Liver (tissue), 9 donors: Measurements from ENCODE around the gene SERINC4. TPM values are rescaled to one million over a fixed set of nuclear protein-coding genes. Genes with fewer than 3 reads are reported as not detected.

ENCODE experiments used
- DNase-seq: peaks from one replicate; pipeline ENCODE4 v3.0.0-alpha.2; 2017; ENCODE audit warnings: low spot score
- H3K27ac ChIP-seq, 2 donors: one replicate each; pipeline ENCODE4 v1.7.0; 2013; ENCODE audit warnings: inconsistent platforms in 2 of 2, low read length in 2 of 2, control low read depth in 1 of 2, low read depth in 1 of 2, mild to moderate bottlenecking in 1 of 2
- H3K27me3 ChIP-seq, 4 donors: one replicate each; pipeline versions ENCODE4 v1.6.1 to v1.7.0; 2013; ENCODE audit warnings: low read length in 3 of 4, inconsistent platforms in 1 of 4, mild to moderate bottlenecking in 1 of 4, moderate library complexity in 1 of 4; ENCODE audit not compliant: control insufficient read depth in 4 of 4, insufficient read depth in 4 of 4
- H3K36me3 ChIP-seq, 4 donors: one replicate each; pipeline versions ENCODE4 v1.6.1 to v1.7.0; 2013; ENCODE audit warnings: low read length in 3 of 4, mild to moderate bottlenecking in 3 of 4, low read depth in 1 of 4, moderate library complexity in 1 of 4; ENCODE audit not compliant: control insufficient read depth in 4 of 4, insufficient read depth in 3 of 4
- H3K4me1 ChIP-seq, 4 donors: one replicate each; pipeline versions ENCODE4 v1.6.1 to v1.7.0; 2013; ENCODE audit warnings: low read length in 3 of 4, mild to moderate bottlenecking in 3 of 4, moderate library complexity in 1 of 4; ENCODE audit not compliant: control insufficient read depth in 4 of 4, insufficient read depth in 4 of 4
- H3K4me3 ChIP-seq, 3 donors: one replicate each; pipeline versions ENCODE4 v1.6.1 to v1.7.0; 2013; ENCODE audit warnings: low read length in 3 of 3, control low read depth in 1 of 3, low read depth in 1 of 3, mild to moderate bottlenecking in 1 of 3
- H3K9ac ChIP-seq, 2 donors: one replicate each; pipeline ENCODE4 v1.7.0; 2013; ENCODE audit warnings: low read length in 2 of 2, mild to moderate bottlenecking in 2 of 2, moderate library complexity in 2 of 2, control low read depth in 1 of 2, low read depth in 1 of 2
- H3K9me3 ChIP-seq, 4 donors: one replicate each; pipeline versions ENCODE4 v1.6.1 to v1.7.0; 2013; ENCODE audit warnings: low read length in 3 of 4; ENCODE audit not compliant: control insufficient read depth in 4 of 4
- EGR1 ChIP-seq, 2 donors: IDR thresholded peaks; 2 replicates each; pipeline ENCODE4 v1.6.1; 2016 to 2018; ENCODE audit warnings: antibody characterized with exemption in 2 of 2, low read depth in 2 of 2
- FOXA2 ChIP-seq: IDR thresholded peaks from 2 replicates; pipeline ENCODE4 v1.6.1; 2016; ENCODE audit warnings: antibody characterized with exemption
- GABPA ChIP-seq, 2 donors: IDR thresholded peaks in 1 of 2; conservative IDR thresholded peaks in 1 of 2; 2 replicates each; pipeline ENCODE4 v1.6.1; 2016; ENCODE audit warnings: antibody characterized with exemption in 2 of 2, mild to moderate bottlenecking in 1 of 2, moderate library complexity in 1 of 2
- HNF4G ChIP-seq: IDR thresholded peaks from 2 replicates; pipeline ENCODE4 v1.6.1; 2016; ENCODE audit warnings: antibody characterized with exemption
- JUND ChIP-seq, 2 donors: IDR thresholded peaks; 2 replicates each; pipeline ENCODE4 v1.6.1; 2016; ENCODE audit warnings: antibody characterized with exemption in 2 of 2
- MAX ChIP-seq: IDR thresholded peaks from 2 replicates; pipeline ENCODE4 v1.6.1; 2016; ENCODE audit warnings: antibody characterized with exemption
- NR2F2 ChIP-seq: IDR thresholded peaks from 2 replicates; pipeline ENCODE4 v1.6.1; 2016; ENCODE audit warnings: antibody characterized with exemption
- RAD21 ChIP-seq, 2 donors: IDR thresholded peaks; 2 replicates each; pipeline ENCODE4 v1.6.1; 2016; ENCODE audit warnings: antibody characterized with exemption in 2 of 2, mild to moderate bottlenecking in 2 of 2
- REST ChIP-seq: IDR thresholded peaks from 2 replicates; pipeline ENCODE4 v1.6.1; 2016; ENCODE audit warnings: antibody characterized with exemption, mild to moderate bottlenecking
- RXRA ChIP-seq, 2 donors: IDR thresholded peaks; 2 replicates each; pipeline ENCODE4 v1.6.1; 2017 to 2018; ENCODE audit warnings: antibody characterized with exemption in 2 of 2, mild to moderate bottlenecking in 1 of 2
- SP1 ChIP-seq: IDR thresholded peaks from 2 replicates; pipeline ENCODE4 v1.6.1; 2018; ENCODE audit warnings: antibody characterized with exemption, mild to moderate bottlenecking
- YY1 ChIP-seq: IDR thresholded peaks from 2 replicates; pipeline ENCODE4 v1.6.1; 2016; ENCODE audit warnings: antibody characterized with exemption, mild to moderate bottlenecking
- WGBS: extraction: QIAGEN DNeasy Blood & Tissue Kit; methylation state at CpG from one replicate; pipeline ENCODE4 v1.1.7; 2013; 5-methylcytosine and 5-hydroxymethylcytosine counted together
- polyA plus RNA-seq, 2 donors: library from polyadenylated mRNA; stranded (reverse) in 1 of 2; unstranded in 1 of 2; fragments of 200-250 nt in 1 of 2; fragments of >200 nt in 1 of 2; fragmentation: Nextera tagmentation in 1 of 2; extraction: Ambion mirVana in 1 of 2; gene quantifications; one replicate each; pipeline versions ENCODE4 v1.2.1 to v1.2.3, GENCODE V29; 2013 to 2015
- total RNA-seq, 2 donors: library from RNA; depleted of rRNA; stranded (reverse); fragments of >200 nt; gene quantifications; one replicate each; pipeline ENCODE4 v1.2.3, GENCODE V29; 2014
- TF ChIP-seq, protein P1 (sequence below): IDR thresholded peaks from 2 replicates; pipeline ENCODE4 v1.6.1; 2016; ENCODE audit warnings: antibody characterized with exemption
- TF ChIP-seq, protein P2 (sequence below): fragments of 150-350 bp; IDR thresholded peaks from 2 replicates; pipeline ENCODE4 v1.5.1; 2017; ENCODE audit warnings: improper control_type of control experiment, low read depth, low read length; ENCODE audit not compliant: missing input control
- donor health status: healthy.
- donor health status: healthy.
- donor health status: healthy.
- donor health status: healthy.
- donor health status: healthy.

The SERINC4 gene
- total and polyA plus RNA-seq, 4 donors, result 0.06 TPM; not detected in 3

DNA sequence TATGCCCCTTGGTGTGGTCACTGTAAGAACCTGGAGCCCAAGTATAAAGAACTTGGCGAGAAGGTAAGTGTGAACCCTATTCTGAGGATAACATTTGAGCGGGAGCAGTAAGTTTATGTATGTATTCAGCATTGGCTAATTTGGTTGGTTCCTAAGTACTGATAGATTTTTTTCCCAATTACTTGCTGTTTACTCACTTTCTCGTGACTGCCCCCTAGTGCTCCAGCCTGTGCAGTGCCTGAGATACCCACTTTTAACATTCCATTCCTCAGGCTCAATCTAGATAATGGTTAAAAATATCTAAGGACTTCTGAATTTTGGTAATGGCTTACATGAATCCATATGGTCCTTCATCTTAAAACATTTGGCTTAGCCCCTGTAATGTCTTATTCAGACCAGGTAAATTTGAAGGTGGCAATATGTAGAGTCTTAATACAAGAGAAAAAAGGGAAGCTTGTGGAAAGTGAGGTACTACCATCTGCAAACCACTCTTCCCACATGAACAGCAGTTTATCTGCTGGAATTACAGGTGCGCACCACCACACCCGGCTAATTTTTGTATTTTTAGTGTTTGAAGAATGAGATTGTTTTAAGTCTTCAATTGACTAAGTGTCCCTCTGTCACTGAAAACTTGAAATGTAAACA is 30.3 kb downstream of the SERINC4 start:
- TF ChIP-seq, protein P1, sequence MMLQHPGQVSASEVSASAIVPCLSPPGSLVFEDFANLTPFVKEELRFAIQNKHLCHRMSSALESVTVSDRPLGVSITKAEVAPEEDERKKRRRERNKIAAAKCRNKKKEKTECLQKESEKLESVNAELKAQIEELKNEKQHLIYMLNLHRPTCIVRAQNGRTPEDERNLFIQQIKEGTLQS, result no peak
- TF ChIP-seq RAD21 (IDR thresholded peaks at IDR 0.05), result peak; percentile 53 to 70
- no peak for TF ChIP-seq YY1
- TF ChIP-seq, protein P2, sequence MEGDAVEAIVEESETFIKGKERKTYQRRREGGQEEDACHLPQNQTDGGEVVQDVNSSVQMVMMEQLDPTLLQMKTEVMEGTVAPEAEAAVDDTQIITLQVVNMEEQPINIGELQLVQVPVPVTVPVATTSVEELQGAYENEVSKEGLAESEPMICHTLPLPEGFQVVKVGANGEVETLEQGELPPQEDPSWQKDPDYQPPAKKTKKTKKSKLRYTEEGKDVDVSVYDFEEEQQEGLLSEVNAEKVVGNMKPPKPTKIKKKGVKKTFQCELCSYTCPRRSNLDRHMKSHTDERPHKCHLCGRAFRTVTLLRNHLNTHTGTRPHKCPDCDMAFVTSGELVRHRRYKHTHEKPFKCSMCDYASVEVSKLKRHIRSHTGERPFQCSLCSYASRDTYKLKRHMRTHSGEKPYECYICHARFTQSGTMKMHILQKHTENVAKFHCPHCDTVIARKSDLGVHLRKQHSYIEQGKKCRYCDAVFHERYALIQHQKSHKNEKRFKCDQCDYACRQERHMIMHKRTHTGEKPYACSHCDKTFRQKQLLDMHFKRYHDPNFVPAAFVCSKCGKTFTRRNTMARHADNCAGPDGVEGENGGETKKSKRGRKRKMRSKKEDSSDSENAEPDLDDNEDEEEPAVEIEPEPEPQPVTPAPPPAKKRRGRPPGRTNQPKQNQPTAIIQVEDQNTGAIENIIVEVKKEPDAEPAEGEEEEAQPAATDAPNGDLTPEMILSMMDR, result peak; percentile 65
- H3K4me3 ChIP-seq, result no peak overlapping the region
- peak; percentile 71 for DNase-seq
- H3K9me3 ChIP-seq, result no peaks in the 10 kb centered on the region
- WGBS, result 69% methylated on average over 5 of the region's 5 CpGs
- H3K27me3 ChIP-seq, result no peaks in the 10 kb centered on the region
- no peak overlapping the region for H3K9ac ChIP-seq
- H3K27ac ChIP-seq, result no peak overlapping the region
- H3K4me1 ChIP-seq, result peaks cover 0 to 2% (median 0%) of the 10 kb centered on the region in 4 donors
- H3K36me3 ChIP-seq, result peaks cover 19 to 87% (median 82%) of the 10 kb centered on the region in 4 donors

DNA sequence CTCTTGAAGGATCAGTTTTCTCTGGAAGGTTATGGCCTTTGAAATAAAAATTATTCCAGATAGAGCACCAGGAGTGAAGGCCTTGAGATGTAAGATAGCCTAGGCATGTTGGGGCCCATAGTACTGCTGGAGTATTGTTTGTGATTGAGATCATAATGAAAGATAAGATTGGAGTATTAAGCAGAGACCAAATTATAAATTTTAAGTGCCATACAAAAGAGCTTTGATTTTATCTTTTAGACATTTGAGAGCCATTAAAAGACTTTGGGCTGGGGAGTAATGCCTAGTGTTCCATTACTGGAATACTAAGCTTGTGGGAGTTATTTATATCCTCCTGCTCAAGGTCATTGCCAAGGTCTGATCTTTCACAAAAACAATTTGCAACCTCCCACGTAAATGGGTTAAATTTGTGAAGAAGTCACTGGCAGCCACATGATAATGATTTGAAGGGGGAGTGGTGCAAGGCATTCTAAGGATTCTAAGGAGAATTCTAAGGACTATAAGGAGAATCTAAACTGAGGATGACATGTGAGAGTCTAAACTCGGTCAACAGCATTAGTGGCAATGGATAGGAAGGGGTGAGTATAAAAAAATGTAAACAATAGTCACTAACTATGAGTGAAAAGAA is 36.1 kb downstream of the SERINC4 start:
- TF ChIP-seq FOXA2 (no peak), JUND (IDR thresholded peaks at IDR 0.05) (no peak), HNF4G (no peak), SP1 (no peak), MAX (no peak), REST (no peak), GABPA (IDR thresholded peaks at IDR 0.05 in 1 of 2, conservative IDR thresholded peaks at IDR 0.05 in 1 of 2) (no peak), EGR1 (IDR thresholded peaks at IDR 0.05; ENCODE audit: low read depth in 2 of 2) (no peak), NR2F2 (no peak), RXRA (IDR thresholded peaks at IDR 0.05) (no peak)
- TF ChIP-seq, protein P1, result no peak
- Histone ChIP-seq H3K9me3 (no peaks in the 10 kb centered on the region), H3K36me3 (peaks cover 18 to 85% (median 74%) of the 10 kb centered on the region in 4 donors), H3K27ac (no peak overlapping the region), H3K27me3 (no peaks in the 10 kb centered on the region), H3K4me3 (no peak overlapping the region), H3K4me1 (no peaks in the 10 kb centered on the region), H3K9ac (no peak overlapping the region)
- WGBS, result 79% methylated on average over 2 of the region's 2 CpGs
- DNase-seq, result no peak
